ENCODE data around the gene DIP2C. TPM values are rescaled to one million over a fixed set of nuclear protein-coding genes. Genes with fewer than 3 reads are reported as not detected.

DIP2C gene
- total RNA-seq, 2 experiments from 2014 or later, result 0.70 to 0.76 TPM

GRCh38 chr10:492836-493235 is 196.6 kb downstream of the DIP2C start:
- Mint-ChIP-seq H3K36me3 (ENCODE audit: low read depth) (no peaks in the 10 kb centered on the region), H3K27me3 (peaks cover 2% of the 10 kb centered on the region), H3K4me3 (no peak overlapping the region), H3K4me1 (no peaks in the 10 kb centered on the region), H3K27ac (no peak overlapping the region), H3K9me3 (no peaks in the 10 kb centered on the region)
- POLR2A ChIA-PET, result no interaction called here
- no peak for DNase-seq
- CTCF ChIA-PET, result no interaction called here

- CTCF ChIA-PET, result no interaction called here
- Mint-ChIP-seq H3K27ac (no peak overlapping the region), H3K9me3 (no peaks in the 10 kb centered on the region), H3K36me3 (ENCODE audit: low read depth) (no peaks in the 10 kb centered on the region), H3K27me3 (peaks cover 2% of the 10 kb centered on the region), H3K4me3 (no peak overlapping the region), H3K4me1 (no peaks in the 10 kb centered on the region)
- DNase-seq, result no peak
- POLR2A ChIA-PET, result no interaction called here
These were observed 197.6 kb downstream of the DIP2C start for GRCh38 chr10:491667-492424.

- no peaks in the 10 kb centered on the region for H3K36me3 Mint-ChIP-seq (ENCODE audit: low read depth)
- DNase-seq, result no peak
- H3K27ac Mint-ChIP-seq, result no peak overlapping the region
- ChIA-PET CTCF (no interaction called here), POLR2A (no interaction called here)
- peaks cover 2% of the 10 kb centered on the region for H3K27me3 Mint-ChIP-seq
- H3K4me3 Mint-ChIP-seq, result no peak overlapping the region
- H3K9me3 Mint-ChIP-seq, result no peaks in the 10 kb centered on the region
- H3K4me1 Mint-ChIP-seq, result no peaks in the 10 kb centered on the region
These were observed 198.4 kb downstream of the DIP2C start for GRCh38 chr10:490891-491571.

- peaks cover 2% of the 10 kb centered on the region for H3K27me3 Mint-ChIP-seq
- H3K36me3 Mint-ChIP-seq (ENCODE audit: low read depth), result no peaks in the 10 kb centered on the region
- H3K4me3 Mint-ChIP-seq, result no peak overlapping the region
- CTCF ChIA-PET, result no interaction called here
- POLR2A ChIA-PET, result no interaction called here
- H3K27ac Mint-ChIP-seq, result no peak overlapping the region
- no peaks in the 10 kb centered on the region for H3K9me3 Mint-ChIP-seq
- no peak for DNase-seq
- H3K4me1 Mint-ChIP-seq, result peaks cover 5% of the 10 kb centered on the region
These were observed 199.2 kb downstream of the DIP2C start for GRCh38 chr10:490256-490655.

GRCh38 chr10:489330-489729 is 200.1 kb downstream of the DIP2C start:
- ChIA-PET CTCF (no interaction called here), POLR2A (no interaction called here)
- H3K27me3 Mint-ChIP-seq, result peaks cover 2% of the 10 kb centered on the region
- H3K4me3 Mint-ChIP-seq, result no peak overlapping the region
- peaks cover 6% of the 10 kb centered on the region for H3K4me1 Mint-ChIP-seq
- no peaks in the 10 kb centered on the region for H3K9me3 Mint-ChIP-seq
- no peak overlapping the region for H3K27ac Mint-ChIP-seq
- no peaks in the 10 kb centered on the region for H3K36me3 Mint-ChIP-seq (ENCODE audit: low read depth)
- no peak for DNase-seq

- DNase-seq, result no peak
- no peaks in the 10 kb centered on the region for H3K9me3 Mint-ChIP-seq
- ChIA-PET CTCF (no interaction called here), POLR2A (no interaction called here)
- no peaks in the 10 kb centered on the region for H3K36me3 Mint-ChIP-seq (ENCODE audit: low read depth)
- no peak overlapping the region for H3K4me3 Mint-ChIP-seq
- H3K27ac Mint-ChIP-seq, result no peak overlapping the region
- H3K4me1 Mint-ChIP-seq, result peaks cover 10% of the 10 kb centered on the region
- peaks cover 2% of the 10 kb centered on the region for H3K27me3 Mint-ChIP-seq
These were observed 200.6 kb downstream of the DIP2C start for GRCh38 chr10:488933-489215.

GRCh38 chr10:488081-488932 is 201.2 kb downstream of the DIP2C start:
- H3K27ac Mint-ChIP-seq, result no peak overlapping the region
- no peak for DNase-seq
- ChIA-PET CTCF (no interaction called here), POLR2A (no interaction called here)
- no peaks in the 10 kb centered on the region for H3K9me3 Mint-ChIP-seq
- H3K4me3 Mint-ChIP-seq, result no peak overlapping the region
- peaks cover 10% of the 10 kb centered on the region for H3K4me1 Mint-ChIP-seq
- peaks cover 2% of the 10 kb centered on the region for H3K27me3 Mint-ChIP-seq
- H3K36me3 Mint-ChIP-seq (ENCODE audit: low read depth), result no peaks in the 10 kb centered on the region

- CTCF ChIA-PET, result no interaction called here
- Mint-ChIP-seq H3K4me1 (peaks cover 10% of the 10 kb centered on the region), H3K36me3 (ENCODE audit: low read depth) (no peaks in the 10 kb centered on the region), H3K27me3 (no peaks in the 10 kb centered on the region), H3K27ac (peak overlapping the region; percentile 26), H3K4me3 (peak overlapping the region; percentile 21), H3K9me3 (no peaks in the 10 kb centered on the region)
- POLR2A ChIA-PET, result no interaction called here
- no peak for DNase-seq
These were observed 202.7 kb downstream of the DIP2C start for GRCh38 chr10:486666-487322.

GRCh38 chr10:486206-486605 is 203.3 kb downstream of the DIP2C start:
- Mint-ChIP-seq H3K27ac (no peak overlapping the region), H3K27me3 (no peaks in the 10 kb centered on the region), H3K9me3 (no peaks in the 10 kb centered on the region), H3K4me1 (peaks cover 10% of the 10 kb centered on the region), H3K36me3 (ENCODE audit: low read depth) (no peaks in the 10 kb centered on the region), H3K4me3 (peak overlapping the region; percentile 21)
- ChIA-PET CTCF (no interaction called here), POLR2A (no interaction called here)
- DNase-seq, result no peak

- no peaks in the 10 kb centered on the region for H3K27me3 Mint-ChIP-seq
These were observed 203.7 kb downstream of the DIP2C start for GRCh38 chr10:485776-486175.

GRCh38 chr10:484925-485661 is 204.4 kb downstream of the DIP2C start:
- H3K4me1 Mint-ChIP-seq, result peaks cover 10% of the 10 kb centered on the region
- ChIA-PET CTCF (no interaction called here), POLR2A (no interaction called here)
- H3K27me3 Mint-ChIP-seq, result no peaks in the 10 kb centered on the region
- peak overlapping the region; percentile 78 for H3K4me3 Mint-ChIP-seq
- peak; percentile 42 for DNase-seq
- no peaks in the 10 kb centered on the region for H3K36me3 Mint-ChIP-seq (ENCODE audit: low read depth)
- H3K27ac Mint-ChIP-seq, result peak overlapping the region; percentile 87
- H3K9me3 Mint-ChIP-seq, result no peaks in the 10 kb centered on the region

More at GRCh38 chr10:485776-486175, 203.7 kb downstream of the DIP2C start:
- Mint-ChIP-seq H3K36me3 (ENCODE audit: low read depth) (no peaks in the 10 kb centered on the region), H3K9me3 (no peaks in the 10 kb centered on the region), H3K4me1 (peaks cover 10% of the 10 kb centered on the region), H3K27ac (no peak overlapping the region), H3K4me3 (peak overlapping the region; percentile 7)
- ChIA-PET CTCF (no interaction called here), POLR2A (no interaction called here)
- DNase-seq, result no peak

GRCh38 chr10:484441-484924 is 205.0 kb downstream of the DIP2C start:
- POLR2A ChIA-PET, result no interaction called here
- Mint-ChIP-seq H3K27me3 (no peaks in the 10 kb centered on the region), H3K4me1 (peaks cover 10% of the 10 kb centered on the region), H3K27ac (peak overlapping the region; percentile 87), H3K36me3 (ENCODE audit: low read depth) (no peaks in the 10 kb centered on the region), H3K9me3 (no peaks in the 10 kb centered on the region), H3K4me3 (peak overlapping the region; percentile 78)
- CTCF ChIA-PET, result no interaction called here
- peak; percentile 45 for DNase-seq

GRCh38 chr10:483261-483660 is 206.2 kb downstream of the DIP2C start:
- DNase-seq, result no peak
- no peak overlapping the region for H3K27ac Mint-ChIP-seq

More at GRCh38 chr10:483261-483660, 206.2 kb downstream of the DIP2C start:
- H3K4me1 Mint-ChIP-seq, result peaks cover 10% of the 10 kb centered on the region
- POLR2A ChIA-PET, result no interaction called here
- peak overlapping the region; percentile 13 for H3K4me3 Mint-ChIP-seq
- CTCF ChIA-PET, result no interaction called here
- peaks cover 4% of the 10 kb centered on the region for H3K9me3 Mint-ChIP-seq
- H3K27me3 Mint-ChIP-seq, result no peaks in the 10 kb centered on the region
- H3K36me3 Mint-ChIP-seq (ENCODE audit: low read depth), result peaks cover 4% of the 10 kb centered on the region

Data from activated CD4-positive, alpha-beta memory T cell treated with anti-CD3 and anti-CD28 coated beads, Interleukin-2, amount 10 ng/mL, durations not matched to agents 7 days and 5 days (primary cell).